GM13976 (cell line): ENCODE measurements around the gene WASL.
"Not testable (repeated sequence)": the region's sequence is repeated elsewhere in the genome, so short reads cannot be mapped to it uniquely, and the experiment has no call there.

ENCODE experiments used
- DNase-seq: peaks from one replicate; pipeline ENCODE4 v3.0.0; 2012; ENCODE audit warnings: low spot score
- CTCF ChIP-seq: IDR thresholded peaks from 2 replicates; pipeline ENCODE4 v1.5.1; 2012; ENCODE audit warnings: borderline replicate concordance, mild to moderate bottlenecking; ENCODE audit not compliant: insufficient read depth; ENCODE audit errors: extremely low read depth, missing control alignments, control extremely low read depth
- in situ Hi-C: fragments of 300-500 bp; cut with MboI; formaldehyde crosslinking; loops from one replicate; pipeline ENCODE4 v1.12.0; 2022; ENCODE audit warnings: low sequenced_read_pairs, mixed read lengths, inconsistent platforms; ENCODE audit not compliant: unreplicated experiment

The WASL gene

GRCh38 chr7:123748734-123749536 is at the start of gene WASL:
TSS of gene WASL (minus strand) at chr7:123749003. CDS start at chr7:123748734, 269 bp downstream.
- in situ Hi-C loops: no loop called here
- DNase-seq: peak; percentile 91
- no peak for TF ChIP-seq CTCF

GRCh38 chr7:123797673-123798531 is 49.1 kb upstream of the WASL start:
- DNase-seq: peak; percentile 25
- peak; percentile 20 for TF ChIP-seq CTCF
- in situ Hi-C loops: no loop called here

GRCh38 chr7:123796568-123796967 is 47.8 kb upstream of the WASL start:
- TF ChIP-seq CTCF: no peak
- no peak for DNase-seq
- in situ Hi-C loops: no loop called here

GRCh38 chr7:123795917-123796316 is 47.1 kb upstream of the WASL start:
- in situ Hi-C loops: no loop called here
- no peak for DNase-seq
- TF ChIP-seq CTCF: no peak

GRCh38 chr7:123795116-123795515 is 46.3 kb upstream of the WASL start:
- in situ Hi-C loops, DNase-seq: not testable (repeated sequence)

DNA sequence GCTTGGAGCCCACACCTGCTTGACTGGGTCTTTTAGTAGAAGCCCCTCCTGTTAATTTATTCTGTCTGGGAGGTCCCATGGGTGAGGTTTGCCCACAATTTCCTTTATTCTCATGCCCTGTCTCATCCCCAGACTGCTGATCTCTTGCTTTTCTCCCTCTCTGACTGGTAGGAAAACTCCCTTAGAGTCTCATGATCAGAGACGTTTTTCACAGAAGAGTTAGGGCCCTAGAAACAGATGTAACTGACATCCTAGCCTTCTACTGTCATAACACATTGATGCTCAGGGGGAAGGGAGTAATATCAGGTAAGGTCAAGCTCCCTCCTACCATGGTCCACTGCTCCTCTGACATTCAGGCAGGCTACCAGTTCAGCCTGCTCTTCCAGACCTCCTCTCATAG is 43.7 kb upstream of the WASL start:
- no peak for DNase-seq
- TF ChIP-seq CTCF: no peak
- in situ Hi-C loops: no loop called here

- DNase-seq: no peak
- TF ChIP-seq CTCF: no peak
- in situ Hi-C loops: no loop called here
These were observed 42.2 kb upstream of the WASL start for GRCh38 chr7:123791001-123791400.
